ENCODE data around the gene OR5A1. TPM values are rescaled to one million over a fixed set of nuclear protein-coding genes. Genes with fewer than 3 reads are reported as not detected.

Gene OR5A1
- total and polyA plus RNA-seq, 8 donors: not detected

GRCh38 chr11:59423835-59424234 is 12.4 kb upstream of the OR5A1 start:
- Histone ChIP-seq H3K27me3 (no peaks in the 10 kb centered on the region), H3K27ac (no peak overlapping the region), H3K9me3 (no peaks in the 10 kb centered on the region), H3K4me1 (peaks cover 0 to 3% (median 0%) of the 10 kb centered on the region in 3 donors), H3K36me3 (no peaks in the 10 kb centered on the region), H3K4me3 (no peak overlapping the region)
- no peak for DNase-seq
- 54% methylated on average over 2 of the region's 2 CpGs for WGBS, 2 donors
- FAIRE-seq: no peak
- no peak for TF ChIP-seq CTCF (IDR thresholded peaks at IDR 0.05)
- no peak for ATAC-seq
- intact Hi-C loops (cut with DNase I): loop anchor here in 2 of 3 donors (10.0 kb wide), 2 partner anchors 159 to 249 kb away; partner anchors contain the start of gene DTX4 (in 1 of the 2)

- DNase-seq (no peak), ATAC-seq (no peak), FAIRE-seq (no peak)
- Histone ChIP-seq H3K27ac (no peak overlapping the region), H3K36me3 (no peaks in the 10 kb centered on the region), H3K4me1 (peaks cover 0 to 3% (median 0%) of the 10 kb centered on the region in 3 donors), H3K4me3 (no peak overlapping the region), H3K27me3 (no peaks in the 10 kb centered on the region), H3K9me3 (no peaks in the 10 kb centered on the region)
- WGBS, 2 donors: 60 to 71% methylated on average over 4 of the region's 4 CpGs
- TF ChIP-seq CTCF (IDR thresholded peaks at IDR 0.05): no peak
- intact Hi-C loops (cut with DNase I): loop anchor here in 2 of 3 donors (10.0 kb wide), 2 partner anchors 160 to 250 kb away; partner anchors contain the start of gene DTX4 (in 1 of the 2)
Observed at GRCh38 chr11:59425131-59425530, 11.1 kb upstream of the OR5A1 start.

GRCh38 chr11:59426361-59427067 is 9.8 kb upstream of the OR5A1 start, which contains the start of gene OR5A2:
Gene OR5A2, minus strand, starts transcription at chr11:59426413. Its CDS starts 3,460 bp downstream, at chr11:59422953.
- no peak for TF ChIP-seq CTCF (IDR thresholded peaks at IDR 0.05)
- Histone ChIP-seq H3K27me3 (no peaks in the 10 kb centered on the region), H3K27ac (no peak within 1 kb of the TSS), H3K4me1 (peaks cover 0 to 3% (median 0%) of the 10 kb centered on the region in 3 donors), H3K36me3 (no peaks in the 10 kb centered on the region), H3K4me3 (no peak within 1 kb of the TSS), H3K9me3 (no peaks in the 10 kb centered on the region)
- DNase-seq (no peak), ATAC-seq (peak in 1 of 4 donors; percentile 57), FAIRE-seq (no peak)
- intact Hi-C loops (cut with DNase I): loop anchor here in 2 of 3 donors (10.0 kb wide), 2 partner anchors 162 to 252 kb away; partner anchors contain the start of gene DTX4 (in 1 of the 2)
- WGBS, 2 donors: 70 to 71% methylated on average over 5 of the region's 5 CpGs

GRCh38 chr11:59427068-59427382 is 9.2 kb upstream of the OR5A1 start:
- TF ChIP-seq CTCF (IDR thresholded peaks at IDR 0.05): no peak
- intact Hi-C loops (cut with DNase I): loop anchor here in 2 of 3 donors (10.0 kb wide), 2 partner anchors 162 to 252 kb away; partner anchors contain the start of gene DTX4 (in 1 of the 2)
- no peak overlapping the region for H3K27ac ChIP-seq
- H3K4me1 ChIP-seq: peaks cover 0 to 3% (median 0%) of the 10 kb centered on the region in 3 donors
- FAIRE-seq (no peak), DNase-seq (no peak), ATAC-seq (peak in 1 of 4 donors; percentile 30)
- no peaks in the 10 kb centered on the region for H3K27me3 ChIP-seq
- H3K9me3 ChIP-seq: no peaks in the 10 kb centered on the region
- H3K36me3 ChIP-seq: no peaks in the 10 kb centered on the region
- no peak overlapping the region for H3K4me3 ChIP-seq
